Sigmoid colon (tissue), 4 donors: ENCODE results near the gene DCANP1.

ENCODE experiments used
- CTCF ChIP-seq, 4 experiments: fragments of 450-650 bp in 3 of 4; fragments of 200-600 bp in 1 of 4; IDR thresholded peaks; one replicate each; pipeline ENCODE4 v1.5.1; 2016 to 2019; ENCODE audit warnings: antibody characterized with exemption in 4 of 4, mild to moderate bottlenecking in 3 of 4, moderate library complexity in 2 of 4
- POLR2AphosphoS5 ChIP-seq, 4 donors: sonication (generic); formaldehyde crosslinking; IDR thresholded peaks; one replicate each; pipeline ENCODE4 v1.6.1; 2017; ENCODE audit warnings: antibody characterized with exemption in 4 of 4

- TF ChIP-seq CTCF (IDR thresholded peaks at IDR 0.05): no peak
- TF ChIP-seq POLR2AphosphoS5 (IDR thresholded peaks at IDR 0.05): no peak
Observed at GRCh38 chr5:135462304-135462703, 15.2 kb upstream of the DCANP1 start.
